ENCODE results near the gene DNAJB8.

The DNAJB8 gene

GRCh38 chr3:128464188-128464587 is 2.5 kb downstream of the DNAJB8 start:
- DNase-seq (ENCODE audit: low spot score) = no peak

GRCh38 chr3:128463771-128464170 is 2.9 kb downstream of the DNAJB8 start:
- DNase-seq (ENCODE audit: low spot score) = no peak

GRCh38 chr3:128463354-128463753 is 3.3 kb downstream of the DNAJB8 start:
- no peak for DNase-seq (ENCODE audit: low spot score)

- DNase-seq (ENCODE audit: low spot score) = no peak
Observed at GRCh38 chr3:128462931-128463330, 3.8 kb downstream of the DNAJB8 start.

- DNase-seq (ENCODE audit: low spot score) = no peak
Observed at GRCh38 chr3:128462341-128462910, 4.3 kb downstream of the DNAJB8 start.

- no peak for DNase-seq (ENCODE audit: low spot score)
Observed at GRCh38 chr3:128461731-128462130, 5.0 kb downstream of the DNAJB8 start.

GRCh38 chr3:128459461-128459820 is 7.2 kb downstream of the DNAJB8 start:
- DNase-seq (ENCODE audit: low spot score) = no peak

- DNase-seq (ENCODE audit: low spot score) = no peak
Observed at GRCh38 chr3:128458746-128459460, 7.8 kb downstream of the DNAJB8 start.

- DNase-seq (ENCODE audit: low spot score) = no peak
Observed at GRCh38 chr3:128457937-128458336, 8.8 kb downstream of the DNAJB8 start.

- DNase-seq (ENCODE audit: low spot score) = no peak
Observed at GRCh38 chr3:128456776-128457715, 9.6 kb downstream of the DNAJB8 start.

- DNase-seq (ENCODE audit: low spot score) = no peak
Observed at GRCh38 chr3:128455786-128456748, 10.6 kb downstream of the DNAJB8 start.

- no peak for DNase-seq (ENCODE audit: low spot score)
Observed at GRCh38 chr3:128455116-128455515, 11.6 kb downstream of the DNAJB8 start.

GRCh38 chr3:128454310-128454618 is 12.4 kb downstream of the DNAJB8 start:
- no peak for DNase-seq (ENCODE audit: low spot score)

- DNase-seq (ENCODE audit: low spot score) = no peak
Observed at GRCh38 chr3:128453501-128454309, 13.0 kb downstream of the DNAJB8 start.

GRCh38 chr3:128452678-128453275 is 13.9 kb downstream of the DNAJB8 start:
- DNase-seq (ENCODE audit: low spot score) = no peak

GRCh38 chr3:128452120-128452519 is 14.6 kb downstream of the DNAJB8 start:
- no peak for DNase-seq (ENCODE audit: low spot score)

GRCh38 chr3:128449111-128449638 is 17.5 kb downstream of the DNAJB8 start:
- no peak for DNase-seq (ENCODE audit: low spot score)

GRCh38 chr3:128448491-128448890 is 18.2 kb downstream of the DNAJB8 start:
- no peak for DNase-seq (ENCODE audit: low spot score)

GRCh38 chr3:128447561-128448013 is 19.1 kb downstream of the DNAJB8 start:
- no peak for DNase-seq (ENCODE audit: low spot score)

GRCh38 chr3:128446821-128447220 is 19.9 kb downstream of the DNAJB8 start:
- no peak for DNase-seq (ENCODE audit: low spot score)

Measured in putamen (tissue), 1 donor.